Fibroblast of lung (primary cell): ENCODE data around the gene LUC7L3.

Source experiments
- EZH2 ChIP-seq: IDR thresholded peaks from 2 replicates; pipeline ENCODE4 v1.5.1; 2012; ENCODE audit warnings: low read length, control low read depth, mild to moderate bottlenecking; ENCODE audit errors: missing control alignments
- TF ChIP-seq, protein P1 (sequence below), 2 donors: IDR thresholded peaks in 1 of 2; conservative IDR thresholded peaks in 1 of 2; 1 replicate in 1 of 2; 2 replicates in 1 of 2; pipeline ENCODE4 v1.5.1; 2011 to 2012; ENCODE audit warnings: low read length in 2 of 2, control low read depth in 1 of 2, inconsistent platforms in 1 of 2, low read depth in 1 of 2, mild to moderate bottlenecking in 1 of 2

DNA sequence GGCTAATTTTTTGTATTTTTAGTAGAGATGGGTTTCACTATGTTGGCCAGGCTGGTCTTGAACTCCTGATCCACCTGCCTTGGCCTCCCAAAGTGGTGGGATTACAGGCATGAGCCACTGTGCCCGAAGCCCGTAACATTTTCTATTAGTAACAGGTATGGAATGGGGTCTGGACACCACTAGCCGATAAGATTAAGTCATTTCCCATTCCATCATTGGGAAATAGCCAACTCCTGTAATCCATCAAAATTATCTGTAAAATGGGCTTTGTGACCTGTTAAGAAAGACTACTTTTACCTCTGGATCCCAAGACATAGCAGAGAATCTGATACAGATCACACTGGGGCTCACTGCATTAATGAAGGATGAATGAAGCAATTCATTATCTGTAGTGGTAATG is 3.9 kb upstream of the LUC7L3 start:
- TF ChIP-seq EZH2 = no peak
- TF ChIP-seq, protein P1, sequence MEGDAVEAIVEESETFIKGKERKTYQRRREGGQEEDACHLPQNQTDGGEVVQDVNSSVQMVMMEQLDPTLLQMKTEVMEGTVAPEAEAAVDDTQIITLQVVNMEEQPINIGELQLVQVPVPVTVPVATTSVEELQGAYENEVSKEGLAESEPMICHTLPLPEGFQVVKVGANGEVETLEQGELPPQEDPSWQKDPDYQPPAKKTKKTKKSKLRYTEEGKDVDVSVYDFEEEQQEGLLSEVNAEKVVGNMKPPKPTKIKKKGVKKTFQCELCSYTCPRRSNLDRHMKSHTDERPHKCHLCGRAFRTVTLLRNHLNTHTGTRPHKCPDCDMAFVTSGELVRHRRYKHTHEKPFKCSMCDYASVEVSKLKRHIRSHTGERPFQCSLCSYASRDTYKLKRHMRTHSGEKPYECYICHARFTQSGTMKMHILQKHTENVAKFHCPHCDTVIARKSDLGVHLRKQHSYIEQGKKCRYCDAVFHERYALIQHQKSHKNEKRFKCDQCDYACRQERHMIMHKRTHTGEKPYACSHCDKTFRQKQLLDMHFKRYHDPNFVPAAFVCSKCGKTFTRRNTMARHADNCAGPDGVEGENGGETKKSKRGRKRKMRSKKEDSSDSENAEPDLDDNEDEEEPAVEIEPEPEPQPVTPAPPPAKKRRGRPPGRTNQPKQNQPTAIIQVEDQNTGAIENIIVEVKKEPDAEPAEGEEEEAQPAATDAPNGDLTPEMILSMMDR (conservative IDR thresholded peaks at IDR 0.05 in 1 of 2, IDR thresholded peaks at IDR 0.05 in 1 of 2; ENCODE audit: low read depth in 1 of 2, low read length in 2 of 2) = no peak
